Measurements from ENCODE around the gene AGBL4. TPM values are rescaled to one million over a fixed set of nuclear protein-coding genes. Genes with fewer than 3 reads are reported as not detected.

AGBL4 gene
- total and polyA plus RNA-seq, 10 donors = 0.05 to 1.8 (median 0.32) TPM; not detected in 1

DNA sequence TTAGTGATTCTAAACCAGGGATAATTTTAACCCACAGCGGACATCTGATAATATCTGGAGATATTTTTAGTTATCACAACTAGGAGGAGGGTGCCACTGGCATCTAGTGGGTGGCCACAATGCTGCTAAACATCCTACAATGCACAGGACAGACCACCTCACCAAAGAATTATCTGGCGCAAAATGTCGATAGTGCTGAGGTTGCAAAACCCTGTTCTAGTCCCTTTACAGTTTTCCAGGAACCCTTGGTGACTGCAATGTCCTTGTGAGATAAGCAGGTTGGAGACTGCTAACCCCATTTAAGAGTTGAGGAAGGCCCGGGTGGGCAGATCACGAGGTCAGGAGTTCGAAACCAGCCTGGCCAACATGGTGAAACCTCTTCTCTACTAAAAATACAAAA lies 1083.9 kb downstream of the AGBL4 start:
- Histone ChIP-seq H3K4me1 (no peaks in the 10 kb centered on the region), H3K4me3 (no peak overlapping the region), H3K27me3 (replicated peaks in 1 of 7) (peaks cover 0 to 5% (median 0%) of the 10 kb centered on the region in 7 donors), H3K9me3 (no peaks in the 10 kb centered on the region), H3K27ac (no peak overlapping the region), H3K36me3 (no peaks in the 10 kb centered on the region)
- WGBS, 5 donors = 70 to 79% (median 75%) methylated on average over 6 of the region's 6 CpGs
- DNase-seq = no peak
- TF ChIP-seq POLR2AphosphoS5 (IDR thresholded peaks at IDR 0.05) = no peak
- intact Hi-C loops (cut with DNase I; ENCODE audit: low total_unique reads) = no loop called here

DNA sequence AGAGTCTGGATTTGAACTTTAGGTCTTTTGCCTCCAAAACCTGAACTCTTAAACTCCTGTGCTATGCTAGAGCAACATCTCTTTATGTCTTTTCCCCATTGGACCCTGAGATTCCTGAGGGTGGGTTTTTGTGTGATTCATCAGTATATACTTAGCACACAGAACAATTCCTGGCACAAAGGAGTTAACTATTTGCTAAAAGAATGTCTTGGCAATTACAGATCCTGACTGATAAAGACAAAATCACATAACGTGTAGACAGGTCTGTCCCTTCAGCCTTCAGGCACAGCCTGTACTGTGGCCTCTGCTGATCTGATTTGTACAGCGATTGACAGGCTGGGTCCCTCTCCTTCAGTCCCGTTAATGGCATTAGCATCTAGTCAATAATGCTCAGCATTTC lies 1084.7 kb downstream of the AGBL4 start:
- DNase-seq = no peak
- Histone ChIP-seq H3K9me3 (no peaks in the 10 kb centered on the region), H3K4me1 (no peaks in the 10 kb centered on the region), H3K36me3 (no peaks in the 10 kb centered on the region), H3K4me3 (no peak overlapping the region), H3K27me3 (replicated peaks in 1 of 7) (peaks cover 0 to 5% (median 0%) of the 10 kb centered on the region in 7 donors), H3K27ac (no peak overlapping the region)
- intact Hi-C loops (cut with DNase I; ENCODE audit: low total_unique reads) = no loop called here
- no peak for TF ChIP-seq POLR2AphosphoS5 (IDR thresholded peaks at IDR 0.05)
- TF ChIP-seq, protein P1, sequence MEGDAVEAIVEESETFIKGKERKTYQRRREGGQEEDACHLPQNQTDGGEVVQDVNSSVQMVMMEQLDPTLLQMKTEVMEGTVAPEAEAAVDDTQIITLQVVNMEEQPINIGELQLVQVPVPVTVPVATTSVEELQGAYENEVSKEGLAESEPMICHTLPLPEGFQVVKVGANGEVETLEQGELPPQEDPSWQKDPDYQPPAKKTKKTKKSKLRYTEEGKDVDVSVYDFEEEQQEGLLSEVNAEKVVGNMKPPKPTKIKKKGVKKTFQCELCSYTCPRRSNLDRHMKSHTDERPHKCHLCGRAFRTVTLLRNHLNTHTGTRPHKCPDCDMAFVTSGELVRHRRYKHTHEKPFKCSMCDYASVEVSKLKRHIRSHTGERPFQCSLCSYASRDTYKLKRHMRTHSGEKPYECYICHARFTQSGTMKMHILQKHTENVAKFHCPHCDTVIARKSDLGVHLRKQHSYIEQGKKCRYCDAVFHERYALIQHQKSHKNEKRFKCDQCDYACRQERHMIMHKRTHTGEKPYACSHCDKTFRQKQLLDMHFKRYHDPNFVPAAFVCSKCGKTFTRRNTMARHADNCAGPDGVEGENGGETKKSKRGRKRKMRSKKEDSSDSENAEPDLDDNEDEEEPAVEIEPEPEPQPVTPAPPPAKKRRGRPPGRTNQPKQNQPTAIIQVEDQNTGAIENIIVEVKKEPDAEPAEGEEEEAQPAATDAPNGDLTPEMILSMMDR (IDR thresholded peaks at IDR 0.05 in 8 of 11, conservative IDR thresholded peaks at IDR 0.05 in 3 of 11) = no peak
- no peak for TF ChIP-seq POLR2A (IDR thresholded peaks at IDR 0.05)
- 62 to 81% (median 74%) methylated on average over 3 of the region's 3 CpGs for WGBS, 5 donors

DNA sequence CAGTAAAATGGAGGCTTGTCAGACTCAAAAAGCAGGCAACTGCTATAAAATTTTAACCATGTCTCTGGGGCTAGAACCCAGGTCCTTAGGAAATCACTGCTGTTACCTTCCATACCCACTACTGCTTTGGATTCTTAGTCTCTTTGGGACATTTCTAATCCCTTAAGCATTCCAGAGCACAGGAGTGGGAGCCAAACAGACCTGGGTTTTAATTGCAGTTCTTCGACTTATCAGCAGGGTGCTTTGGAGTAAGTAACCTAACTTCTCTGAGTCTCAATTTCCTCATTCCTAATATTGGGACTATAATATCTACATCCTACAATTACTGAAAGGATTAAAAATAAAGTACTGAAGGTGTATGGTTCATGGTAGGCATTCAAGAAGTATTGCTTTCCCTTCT lies 1086.0 kb downstream of the AGBL4 start:
- 69 to 93% (median 86%) methylated on average over 1 of the region's 1 CpG for WGBS, 5 donors
- H3K36me3 ChIP-seq = no peaks in the 10 kb centered on the region
- H3K4me3 ChIP-seq = no peak overlapping the region
- intact Hi-C loops (cut with DNase I; ENCODE audit: low total_unique reads) = no loop called here
- no peak overlapping the region for H3K27ac ChIP-seq
- H3K27me3 ChIP-seq (replicated peaks in 1 of 7) = peaks cover 0 to 5% (median 0%) of the 10 kb centered on the region in 7 donors
- TF ChIP-seq, protein P1 (IDR thresholded peaks at IDR 0.05 in 8 of 11, conservative IDR thresholded peaks at IDR 0.05 in 3 of 11) = no peak
- TF ChIP-seq POLR2AphosphoS5 (IDR thresholded peaks at IDR 0.05) (no peak), POLR2A (IDR thresholded peaks at IDR 0.05) (no peak)
- H3K9me3 ChIP-seq = no peaks in the 10 kb centered on the region
- no peaks in the 10 kb centered on the region for H3K4me1 ChIP-seq
- no peak for DNase-seq

DNA sequence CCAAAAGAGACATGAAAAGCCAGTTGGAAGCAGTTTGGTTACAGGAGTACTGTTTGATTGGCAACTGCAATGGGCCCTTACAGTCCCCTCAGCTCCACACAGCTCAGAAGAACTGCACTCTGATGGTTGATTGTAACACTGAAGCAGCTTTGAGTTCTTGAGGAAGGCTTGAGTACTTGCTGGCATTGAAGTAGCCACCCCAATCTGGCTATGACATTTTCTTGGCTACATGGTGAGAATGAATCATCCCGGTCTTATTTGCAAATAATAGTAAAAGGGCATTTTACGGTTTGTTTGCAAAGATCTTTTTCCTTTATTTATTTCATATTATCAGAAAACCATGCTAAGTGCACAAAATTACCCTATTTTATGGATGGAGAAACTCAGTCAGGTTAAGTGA lies 1087.3 kb downstream of the AGBL4 start:
- TF ChIP-seq, protein P1 (IDR thresholded peaks at IDR 0.05 in 8 of 11, conservative IDR thresholded peaks at IDR 0.05 in 3 of 11) = no peak
- no peak for TF ChIP-seq POLR2A (IDR thresholded peaks at IDR 0.05)
- no peak for TF ChIP-seq POLR2AphosphoS5 (IDR thresholded peaks at IDR 0.05)
- intact Hi-C loops (cut with DNase I; ENCODE audit: low total_unique reads) = no loop called here
- H3K36me3 ChIP-seq = no peaks in the 10 kb centered on the region
- DNase-seq = no peak
- no peak overlapping the region for H3K4me3 ChIP-seq
- H3K27ac ChIP-seq = no peak overlapping the region
- peaks cover 0 to 5% (median 0%) of the 10 kb centered on the region in 7 donors for H3K27me3 ChIP-seq (replicated peaks in 1 of 7)
- peaks cover 0 to 9% (median 1%) of the 10 kb centered on the region in 6 donors for H3K4me1 ChIP-seq
- WGBS, 5 donors = 69 to 98% (median 97%) methylated on average over 2 of the region's 2 CpGs
- H3K9me3 ChIP-seq = no peaks in the 10 kb centered on the region

DNA sequence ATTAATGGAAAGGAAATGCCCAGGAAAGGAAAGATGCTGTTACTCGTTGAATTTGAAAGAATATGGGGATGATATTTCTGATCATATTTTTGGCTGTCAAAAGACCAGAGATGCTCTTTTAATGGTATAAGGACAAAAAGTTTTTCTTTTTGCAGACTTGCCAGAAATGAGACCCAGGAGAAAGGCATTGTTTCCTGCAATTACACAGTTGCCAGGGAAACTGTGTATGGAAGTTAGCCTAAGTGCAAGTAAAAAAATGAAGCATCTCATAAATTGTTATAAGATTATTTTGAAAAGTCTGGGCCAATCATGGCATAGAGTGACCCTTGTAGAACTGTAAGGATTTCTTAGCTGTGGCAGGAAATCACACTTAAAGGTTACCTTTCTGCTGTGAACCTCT lies 1091.4 kb downstream of the AGBL4 start:
- Histone ChIP-seq H3K9me3 (peaks cover 0 to 1% (median 0%) of the 10 kb centered on the region in 8 donors), H3K27me3 (replicated peaks in 1 of 7) (peaks cover 0 to 5% (median 0%) of the 10 kb centered on the region in 7 donors), H3K36me3 (no peaks in the 10 kb centered on the region), H3K27ac (peak overlapping the region in 3 of 8 donors; percentile 65 to 76 (median 73)), H3K4me3 (no peak overlapping the region), H3K4me1 (peaks cover 0 to 9% (median 4%) of the 10 kb centered on the region in 6 donors)
- intact Hi-C loops (cut with DNase I; ENCODE audit: low total_unique reads) = no loop called here
- WGBS, 5 donors = 36 to 48% (median 46%) methylated on average over 1 of the region's 1 CpG
- no peak for DNase-seq
- TF ChIP-seq POLR2A (IDR thresholded peaks at IDR 0.05) (no peak), POLR2AphosphoS5 (IDR thresholded peaks at IDR 0.05) (no peak)
- TF ChIP-seq, protein P1 (IDR thresholded peaks at IDR 0.05 in 8 of 11, conservative IDR thresholded peaks at IDR 0.05 in 3 of 11) = no peak
